Measurements from ENCODE around the gene BMPR1A. TPM values are rescaled to one million over a fixed set of nuclear protein-coding genes. Genes with fewer than 3 reads are reported as not detected.

The BMPR1A gene
- total and polyA plus RNA-seq, 9 of the 15 experiments (the other 6 are each of a cell fraction or from before 2014, with no cell fraction given): 1.6 to 17.5 (median 9.1) TPM

DNA sequence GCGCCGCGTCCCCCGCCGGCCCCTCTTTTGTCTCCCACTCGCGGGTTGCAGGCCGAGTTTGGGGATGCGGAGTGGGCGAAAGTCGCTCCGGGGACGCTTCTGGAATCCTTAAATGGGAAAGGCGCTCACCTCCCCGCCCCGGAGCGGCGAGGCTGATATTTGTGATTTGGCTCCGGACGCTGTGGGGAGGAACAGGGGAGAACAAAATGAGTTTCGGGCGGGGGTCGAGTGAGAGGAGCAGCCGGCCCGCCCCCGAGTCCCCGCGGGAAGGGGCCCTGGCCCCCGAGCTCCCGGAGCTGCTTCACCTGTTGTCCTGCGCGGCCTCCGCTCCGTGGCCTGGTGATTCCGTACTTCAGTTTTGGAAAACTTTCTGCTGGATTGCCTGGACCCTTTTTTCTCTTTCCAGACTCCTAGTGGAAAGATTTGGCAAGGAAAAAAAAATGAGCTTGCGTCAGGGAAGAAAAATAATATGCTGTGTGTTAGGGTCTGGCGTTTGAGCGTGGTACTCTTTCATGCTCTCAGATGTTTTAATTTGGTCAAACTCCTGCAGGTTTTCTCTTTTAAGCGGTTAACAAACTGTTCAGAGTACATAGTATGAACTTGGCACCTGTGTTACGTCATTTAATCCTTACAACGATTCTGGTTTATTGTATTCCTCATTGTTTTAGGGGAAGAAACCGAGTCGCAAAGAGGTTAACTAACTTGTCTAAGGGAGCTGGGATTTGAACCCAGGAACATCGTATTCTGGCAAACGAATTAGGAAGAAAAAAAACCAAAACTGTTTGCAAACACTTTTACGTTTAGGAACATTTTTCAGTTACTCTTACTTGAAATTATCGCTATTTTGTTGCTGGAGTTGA lies 924 bp downstream of the BMPR1A start (continued):
- TF ChIP-seq, protein P1, sequence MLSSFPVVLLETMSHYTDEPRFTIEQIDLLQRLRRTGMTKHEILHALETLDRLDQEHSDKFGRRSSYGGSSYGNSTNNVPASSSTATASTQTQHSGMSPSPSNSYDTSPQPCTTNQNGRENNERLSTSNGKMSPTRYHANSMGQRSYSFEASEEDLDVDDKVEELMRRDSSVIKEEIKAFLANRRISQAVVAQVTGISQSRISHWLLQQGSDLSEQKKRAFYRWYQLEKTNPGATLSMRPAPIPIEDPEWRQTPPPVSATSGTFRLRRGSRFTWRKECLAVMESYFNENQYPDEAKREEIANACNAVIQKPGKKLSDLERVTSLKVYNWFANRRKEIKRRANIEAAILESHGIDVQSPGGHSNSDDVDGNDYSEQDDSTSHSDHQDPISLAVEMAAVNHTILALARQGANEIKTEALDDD (IDR thresholded peaks at IDR 0.05): 0 out of 2 replicates have a peak, but pooled peaks have one; percentile 32
- TF ChIP-seq RBM22 (IDR thresholded peaks at IDR 0.05; ENCODE audit: low read depth, low read length, poor library complexity, severe bottlenecking) (no peak), POU5F1 (IDR thresholded peaks at IDR 0.05; ENCODE audit: borderline replicate concordance, low read depth, low read length, partially characterized antibody) (no peak), ZFX (CRISPR knock-in tag; IDR thresholded peaks at IDR 0.05) (peak; percentile 67), SREBF2 (CRISPR knock-in tag; IDR thresholded peaks at IDR 0.05) (no peak), THRAP3 (IDR thresholded peaks at IDR 0.05; ENCODE audit: borderline replicate concordance) (no peak), MCM5 (IDR thresholded peaks at IDR 0.05; ENCODE audit: low read depth) (no peak), ZNF589 (CRISPR knock-in tag; IDR thresholded peaks at IDR 0.05; ENCODE audit: low read depth) (no peak), HNRNPK (IDR thresholded peaks at IDR 0.05; ENCODE audit: low read depth, low read length, poor library complexity, severe bottlenecking) (no peak), SAFB2 (IDR thresholded peaks at IDR 0.05; ENCODE audit: borderline replicate concordance, low read depth, low read length, severe bottlenecking) (no peak), HEY1 (CRISPR knock-in tag; IDR thresholded peaks at IDR 0.05; ENCODE audit: borderline replicate concordance) (no peak), FIP1L1 (IDR thresholded peaks at IDR 0.05; ENCODE audit: low read depth, low read length, poor library complexity, severe bottlenecking) (no peak), DNMT1 (IDR thresholded peaks at IDR 0.05) (no peak), TRIM24 (IDR thresholded peaks at IDR 0.05) (no peak), TBL1XR1 (IDR thresholded peaks at IDR 0.05; ENCODE audit: low read length in 2 of 2) (no peak), ZNF12 (CRISPR knock-in tag; IDR thresholded peaks at IDR 0.05) (no peak)
- TF ChIP-seq, protein P2, sequence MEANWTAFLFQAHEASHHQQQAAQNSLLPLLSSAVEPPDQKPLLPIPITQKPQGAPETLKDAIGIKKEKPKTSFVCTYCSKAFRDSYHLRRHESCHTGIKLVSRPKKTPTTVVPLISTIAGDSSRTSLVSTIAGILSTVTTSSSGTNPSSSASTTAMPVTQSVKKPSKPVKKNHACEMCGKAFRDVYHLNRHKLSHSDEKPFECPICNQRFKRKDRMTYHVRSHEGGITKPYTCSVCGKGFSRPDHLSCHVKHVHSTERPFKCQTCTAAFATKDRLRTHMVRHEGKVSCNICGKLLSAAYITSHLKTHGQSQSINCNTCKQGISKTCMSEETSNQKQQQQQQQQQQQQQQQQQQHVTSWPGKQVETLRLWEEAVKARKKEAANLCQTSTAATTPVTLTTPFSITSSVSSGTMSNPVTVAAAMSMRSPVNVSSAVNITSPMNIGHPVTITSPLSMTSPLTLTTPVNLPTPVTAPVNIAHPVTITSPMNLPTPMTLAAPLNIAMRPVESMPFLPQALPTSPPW (CRISPR knock-in tag; IDR thresholded peaks at IDR 0.05): no peak
- TF ChIP-seq, protein P3, sequence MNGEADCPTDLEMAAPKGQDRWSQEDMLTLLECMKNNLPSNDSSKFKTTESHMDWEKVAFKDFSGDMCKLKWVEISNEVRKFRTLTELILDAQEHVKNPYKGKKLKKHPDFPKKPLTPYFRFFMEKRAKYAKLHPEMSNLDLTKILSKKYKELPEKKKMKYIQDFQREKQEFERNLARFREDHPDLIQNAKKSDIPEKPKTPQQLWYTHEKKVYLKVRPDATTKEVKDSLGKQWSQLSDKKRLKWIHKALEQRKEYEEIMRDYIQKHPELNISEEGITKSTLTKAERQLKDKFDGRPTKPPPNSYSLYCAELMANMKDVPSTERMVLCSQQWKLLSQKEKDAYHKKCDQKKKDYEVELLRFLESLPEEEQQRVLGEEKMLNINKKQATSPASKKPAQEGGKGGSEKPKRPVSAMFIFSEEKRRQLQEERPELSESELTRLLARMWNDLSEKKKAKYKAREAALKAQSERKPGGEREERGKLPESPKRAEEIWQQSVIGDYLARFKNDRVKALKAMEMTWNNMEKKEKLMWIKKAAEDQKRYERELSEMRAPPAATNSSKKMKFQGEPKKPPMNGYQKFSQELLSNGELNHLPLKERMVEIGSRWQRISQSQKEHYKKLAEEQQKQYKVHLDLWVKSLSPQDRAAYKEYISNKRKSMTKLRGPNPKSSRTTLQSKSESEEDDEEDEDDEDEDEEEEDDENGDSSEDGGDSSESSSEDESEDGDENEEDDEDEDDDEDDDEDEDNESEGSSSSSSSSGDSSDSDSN (IDR thresholded peaks at IDR 0.05; ENCODE audit: borderline replicate concordance in 1 of 2, low read depth in 2 of 2, low read length in 2 of 2): no peak; a peak in 1 of 4 replicates
- TF ChIP-seq, protein P4, sequence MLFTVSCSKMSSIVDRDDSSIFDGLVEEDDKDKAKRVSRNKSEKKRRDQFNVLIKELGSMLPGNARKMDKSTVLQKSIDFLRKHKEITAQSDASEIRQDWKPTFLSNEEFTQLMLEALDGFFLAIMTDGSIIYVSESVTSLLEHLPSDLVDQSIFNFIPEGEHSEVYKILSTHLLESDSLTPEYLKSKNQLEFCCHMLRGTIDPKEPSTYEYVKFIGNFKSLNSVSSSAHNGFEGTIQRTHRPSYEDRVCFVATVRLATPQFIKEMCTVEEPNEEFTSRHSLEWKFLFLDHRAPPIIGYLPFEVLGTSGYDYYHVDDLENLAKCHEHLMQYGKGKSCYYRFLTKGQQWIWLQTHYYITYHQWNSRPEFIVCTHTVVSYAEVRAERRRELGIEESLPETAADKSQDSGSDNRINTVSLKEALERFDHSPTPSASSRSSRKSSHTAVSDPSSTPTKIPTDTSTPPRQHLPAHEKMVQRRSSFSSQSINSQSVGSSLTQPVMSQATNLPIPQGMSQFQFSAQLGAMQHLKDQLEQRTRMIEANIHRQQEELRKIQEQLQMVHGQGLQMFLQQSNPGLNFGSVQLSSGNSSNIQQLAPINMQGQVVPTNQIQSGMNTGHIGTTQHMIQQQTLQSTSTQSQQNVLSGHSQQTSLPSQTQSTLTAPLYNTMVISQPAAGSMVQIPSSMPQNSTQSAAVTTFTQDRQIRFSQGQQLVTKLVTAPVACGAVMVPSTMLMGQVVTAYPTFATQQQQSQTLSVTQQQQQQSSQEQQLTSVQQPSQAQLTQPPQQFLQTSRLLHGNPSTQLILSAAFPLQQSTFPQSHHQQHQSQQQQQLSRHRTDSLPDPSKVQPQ (CRISPR knock-in tag; IDR thresholded peaks at IDR 0.05; ENCODE audit: borderline replicate concordance): no peak

All from K562 (cell line).